MG63 (cell line): ENCODE data around the gene FNBP1. TPM values are rescaled to one million over a fixed set of nuclear protein-coding genes. Genes with fewer than 3 reads are reported as not detected.
"Not testable (repeated sequence)": the region's sequence is repeated elsewhere in the genome, so short reads cannot be mapped to it uniquely, and the experiment has no call there.

Source experiments
- DNase-seq: peaks from one replicate; pipeline ENCODE4 v3.0.0-alpha.2; 2020
- H3K27me3 ChIP-seq: fragments of 250-450 bp; sonication (Bioruptor Pico); 2 replicates; pipeline ENCODE4 v1.5.1; 2020; ENCODE audit warnings: mild to moderate bottlenecking, moderate library complexity
- H3K36me3 ChIP-seq: fragments of 250-450 bp; sonication (Bioruptor Pico); 2 replicates; pipeline ENCODE4 v1.5.1; 2020; ENCODE audit warnings: mild to moderate bottlenecking, moderate library complexity
- H3K4me3 ChIP-seq: fragments of 250-450 bp; sonication (Bioruptor Pico); 2 replicates; pipeline ENCODE4 v1.5.1; 2020; ENCODE audit warnings: mild to moderate bottlenecking, moderate library complexity
- H3K9me3 ChIP-seq: fragments of 250-450 bp; sonication (Bioruptor Pico); 2 replicates; pipeline ENCODE4 v1.5.1; 2020; ENCODE audit warnings: mild to moderate bottlenecking, moderate library complexity
- total RNA-seq: library from RNA; depleted of rRNA; stranded (reverse); fragments of >200 nt; shearing (Covaris generic); gene quantifications from 2 replicates; pipeline ENCODE4 v1.2.3, GENCODE V29; 2014; ENCODE audit warnings: low replicate concordance

Gene FNBP1
- total RNA-seq, 1 experiment from 2014 or later, result 28.1 TPM

DNA sequence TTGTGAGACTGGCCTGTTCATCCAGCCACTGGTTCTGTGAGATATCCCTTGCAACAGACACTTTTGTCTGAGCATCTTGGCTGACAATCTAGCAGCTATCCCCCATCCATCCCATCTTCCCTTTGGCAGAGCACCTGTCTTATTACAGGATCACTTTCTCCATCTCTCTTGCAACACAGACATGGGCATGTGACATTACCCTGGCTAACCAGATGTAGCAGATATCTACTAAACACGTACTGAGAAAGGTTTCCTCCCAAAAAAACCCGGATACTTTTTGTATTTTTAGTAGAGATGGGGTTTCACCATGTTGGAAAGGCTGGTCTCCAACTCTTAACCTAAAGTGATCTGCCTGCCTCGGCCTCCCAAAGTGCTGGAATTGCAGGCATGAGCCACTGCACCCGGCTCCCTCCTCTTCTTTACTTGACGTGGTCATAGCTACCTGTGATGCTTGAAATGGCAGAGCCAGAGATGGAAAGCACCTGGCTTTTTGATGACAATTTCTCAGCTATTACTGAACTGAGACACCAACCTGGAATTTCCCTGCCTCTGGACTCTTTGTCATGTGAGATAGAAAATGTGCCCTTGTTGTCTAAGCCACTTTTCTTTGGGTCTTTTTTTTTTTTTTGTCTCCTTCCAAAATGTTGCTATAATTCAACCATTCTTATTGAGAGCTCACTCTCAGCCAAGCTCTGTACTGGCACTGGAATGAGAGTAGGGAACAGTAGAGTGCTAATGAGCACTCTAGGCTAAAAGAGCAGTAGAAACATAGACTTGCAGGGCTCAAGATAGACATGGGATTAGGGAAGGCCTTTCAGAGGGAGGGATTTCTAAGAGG is 32.6 kb downstream of the FNBP1 start:
- H3K4me3 ChIP-seq, result no peak overlapping the region
- H3K36me3 ChIP-seq, result no peaks in the 10 kb centered on the region; the same call in 1 of the 2 replicates
- no peak for DNase-seq
- H3K27me3 ChIP-seq, result no peaks in the 10 kb centered on the region
- peaks cover 8% of the 10 kb centered on the region for H3K9me3 ChIP-seq

DNA sequence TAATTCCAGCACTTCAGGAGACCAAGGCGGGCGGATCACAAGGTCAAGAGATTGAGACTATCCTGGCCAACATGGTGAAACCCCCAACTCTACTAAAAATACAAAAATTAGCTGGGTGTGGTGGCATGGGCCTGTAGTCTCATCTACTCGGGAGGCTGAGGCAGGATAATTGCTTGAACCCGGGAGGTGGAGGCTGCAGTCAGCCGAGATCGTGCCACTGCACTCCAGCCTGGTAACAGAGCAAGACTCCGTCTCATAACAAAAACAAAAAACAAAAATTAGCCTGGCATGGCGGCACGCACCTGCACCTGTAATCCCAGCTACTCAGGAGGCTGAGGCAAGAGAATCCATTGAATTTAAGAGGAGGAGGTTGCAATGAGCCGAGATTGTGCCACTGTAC is 33.4 kb downstream of the FNBP1 start:
- H3K36me3 ChIP-seq, H3K27me3 ChIP-seq, DNase-seq, H3K4me3 ChIP-seq, H3K9me3 ChIP-seq: not testable (repeated sequence)

DNA sequence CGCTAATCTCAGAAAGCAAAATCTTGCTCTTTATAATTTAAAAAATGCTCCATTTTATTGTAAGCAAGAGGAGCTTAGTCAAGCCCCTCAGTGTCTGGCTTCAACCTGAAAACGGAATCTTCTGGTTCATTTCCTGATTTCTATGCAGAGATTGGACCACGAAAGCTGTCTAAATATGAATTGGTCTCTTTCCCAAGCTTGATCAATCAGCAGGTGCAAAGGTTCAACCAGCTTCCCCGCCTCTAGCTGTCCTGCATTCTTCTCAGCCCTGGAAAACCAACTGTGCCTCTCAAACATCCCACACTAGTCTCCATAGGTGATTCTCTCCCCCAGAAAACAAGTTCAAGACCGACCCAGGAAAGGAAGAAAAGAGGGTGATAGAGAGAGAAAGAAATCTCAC is 34.5 kb downstream of the FNBP1 start:
- no peak overlapping the region for H3K4me3 ChIP-seq
- no peaks in the 10 kb centered on the region for H3K27me3 ChIP-seq
- H3K36me3 ChIP-seq, result no peaks in the 10 kb centered on the region; the same call in 1 of the 2 replicates
- DNase-seq, result no peak
- H3K9me3 ChIP-seq, result peaks cover 8% of the 10 kb centered on the region

GRCh38 chr9:130006952-130007351 is 36.0 kb downstream of the FNBP1 start:
- not testable (repeated sequence) for DNase-seq, H3K36me3 ChIP-seq, H3K4me3 ChIP-seq, H3K27me3 ChIP-seq, H3K9me3 ChIP-seq

GRCh38 chr9:130003943-130004552 is 38.9 kb downstream of the FNBP1 start:
- Histone ChIP-seq H3K4me3 (no peak overlapping the region), H3K27me3 (no peaks in the 10 kb centered on the region), H3K36me3 (no peaks in the 10 kb centered on the region), H3K9me3 (no peaks in the 10 kb centered on the region)
- DNase-seq, result no peak

DNA sequence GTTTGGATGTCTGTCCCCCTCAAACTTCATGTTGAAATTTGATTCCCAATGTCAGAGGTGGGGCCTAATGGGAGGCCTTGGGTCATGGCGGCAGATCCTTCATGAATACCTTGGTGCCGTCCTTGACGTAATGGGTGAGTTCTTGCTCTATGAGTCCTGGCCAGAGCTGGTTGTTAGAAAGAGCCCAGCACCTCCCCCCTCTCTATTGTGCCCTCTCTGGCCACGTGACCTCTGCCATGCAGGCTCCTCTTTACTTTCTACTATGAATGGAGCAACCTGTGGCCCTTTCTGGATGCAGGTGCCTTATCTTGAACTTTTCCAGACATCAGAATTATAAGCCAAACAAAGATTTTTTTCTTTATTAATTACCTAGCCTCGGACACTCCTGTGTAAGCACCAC is 40.7 kb downstream of the FNBP1 start:
- H3K27me3 ChIP-seq, result no peaks in the 10 kb centered on the region
- DNase-seq, result no peak
- no peaks in the 10 kb centered on the region for H3K36me3 ChIP-seq
- no peak overlapping the region for H3K4me3 ChIP-seq
- H3K9me3 ChIP-seq, result no peaks in the 10 kb centered on the region

DNA sequence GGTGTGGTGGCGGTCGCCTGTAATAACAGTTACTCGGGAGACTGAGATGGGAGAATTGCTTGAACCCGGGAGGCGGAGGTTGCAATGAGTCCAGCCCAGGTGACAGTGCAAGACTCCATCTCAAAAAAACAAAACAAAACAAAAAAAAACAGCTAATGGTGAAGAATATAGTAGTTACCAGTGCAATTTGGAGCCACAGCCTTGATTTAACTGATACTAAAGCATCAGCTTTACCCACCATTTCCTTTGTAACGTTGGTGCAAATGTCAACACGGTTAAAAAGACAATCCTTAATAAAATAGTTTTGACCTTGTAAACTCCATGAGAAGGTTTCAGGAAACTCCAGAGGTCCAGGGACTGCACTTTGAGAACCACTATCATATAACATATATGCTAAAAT is 41.8 kb downstream of the FNBP1 start:
- Histone ChIP-seq H3K36me3 (no peaks in the 10 kb centered on the region), H3K4me3 (no peak overlapping the region), H3K9me3 (no peaks in the 10 kb centered on the region), H3K27me3 (no peaks in the 10 kb centered on the region)
- no peak for DNase-seq

GRCh38 chr9:129999141-129999510 is 43.9 kb downstream of the FNBP1 start:
- no peak overlapping the region for H3K4me3 ChIP-seq
- peaks cover under 1% of the 10 kb centered on the region; the same call in 1 of the 2 replicates for H3K36me3 ChIP-seq
- H3K9me3 ChIP-seq, result no peaks in the 10 kb centered on the region
- no peaks in the 10 kb centered on the region for H3K27me3 ChIP-seq
- DNase-seq, result no peak

DNA sequence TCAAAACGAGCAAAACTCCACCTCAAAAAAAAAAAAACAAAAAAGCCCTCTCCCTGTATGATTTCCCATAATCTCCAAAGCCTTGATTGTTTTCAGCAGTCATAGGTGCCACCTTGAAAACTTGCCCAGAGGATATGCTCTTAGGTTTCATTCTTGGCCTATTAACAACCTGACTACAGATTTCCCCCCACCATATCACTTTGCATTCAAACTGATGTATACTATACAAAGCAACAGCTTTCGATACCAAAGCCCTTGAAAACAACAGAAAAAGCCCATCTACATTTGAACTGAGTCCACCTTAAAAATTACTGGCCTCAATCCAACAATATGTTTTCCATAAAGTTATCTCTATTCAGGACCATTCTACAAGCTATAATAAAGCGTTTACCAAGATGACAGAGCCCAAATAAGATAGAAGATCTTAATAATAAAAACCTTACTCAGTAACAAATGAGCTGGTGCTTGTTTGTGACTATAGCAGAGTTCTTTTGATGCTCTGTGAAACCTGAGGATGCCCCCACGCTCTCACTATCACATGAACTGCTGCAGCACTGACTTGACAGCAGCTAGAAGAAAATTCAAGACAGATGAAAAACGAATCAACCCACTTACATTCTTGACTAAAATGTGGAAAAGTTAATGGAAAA is 44.4 kb downstream of the FNBP1 start:
- Histone ChIP-seq H3K27me3 (no peaks in the 10 kb centered on the region), H3K36me3 (peaks cover 3% of the 10 kb centered on the region; the same call in 1 of the 2 replicates), H3K4me3 (no peak overlapping the region), H3K9me3 (no peaks in the 10 kb centered on the region)
- no peak for DNase-seq

- H3K36me3 ChIP-seq, H3K4me3 ChIP-seq, H3K9me3 ChIP-seq, H3K27me3 ChIP-seq: not testable (repeated sequence)
- DNase-seq, result peak; percentile 44
Measured at GRCh38 chr9:129997706-129998105, 45.3 kb downstream of the FNBP1 start.

- no peaks in the 10 kb centered on the region for H3K9me3 ChIP-seq
- H3K27me3 ChIP-seq, result no peaks in the 10 kb centered on the region
- H3K4me3 ChIP-seq, result no peak overlapping the region
- peaks cover 5% of the 10 kb centered on the region; the same call in 1 of the 2 replicates for H3K36me3 ChIP-seq
- DNase-seq, result no peak
Measured at GRCh38 chr9:129996161-129996830, 46.7 kb downstream of the FNBP1 start.

- peaks cover 7% of the 10 kb centered on the region for H3K36me3 ChIP-seq
- no peak overlapping the region for H3K4me3 ChIP-seq
- H3K27me3 ChIP-seq, result no peaks in the 10 kb centered on the region
- no peaks in the 10 kb centered on the region for H3K9me3 ChIP-seq
- peak; percentile 72 for DNase-seq
Measured at GRCh38 chr9:129995409-129996160, 47.4 kb downstream of the FNBP1 start.

- no peaks in the 10 kb centered on the region for H3K9me3 ChIP-seq
- H3K4me3 ChIP-seq, result no peak overlapping the region
- no peaks in the 10 kb centered on the region for H3K27me3 ChIP-seq
- DNase-seq, result no peak
- H3K36me3 ChIP-seq, result peaks cover 9% of the 10 kb centered on the region
Measured at GRCh38 chr9:129994882-129995281, 48.1 kb downstream of the FNBP1 start.

DNA sequence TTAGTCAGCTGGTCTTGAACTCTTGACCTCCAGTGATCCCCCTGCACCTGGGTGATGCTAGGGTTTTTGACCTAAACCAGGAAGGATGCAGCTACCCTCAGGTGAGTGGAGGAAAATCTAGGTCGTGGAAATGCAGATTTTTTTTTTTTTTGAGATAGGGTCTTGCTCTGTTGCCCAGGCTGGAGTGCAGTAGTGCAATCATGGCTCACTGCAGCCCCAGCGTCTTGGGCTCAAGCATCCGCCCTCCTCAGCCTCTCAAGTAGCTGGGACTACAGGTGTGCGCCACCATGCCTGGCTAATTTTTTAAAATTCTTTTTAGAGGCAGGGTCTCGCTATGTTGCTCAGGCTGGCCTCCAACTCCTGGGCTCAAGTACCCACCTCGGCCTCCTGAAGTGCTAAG is 51.9 kb downstream of the FNBP1 start:
- not testable (repeated sequence) for H3K27me3 ChIP-seq, H3K9me3 ChIP-seq, DNase-seq, H3K4me3 ChIP-seq
- peaks cover 11% of the 10 kb centered on the region for H3K36me3 ChIP-seq

DNA sequence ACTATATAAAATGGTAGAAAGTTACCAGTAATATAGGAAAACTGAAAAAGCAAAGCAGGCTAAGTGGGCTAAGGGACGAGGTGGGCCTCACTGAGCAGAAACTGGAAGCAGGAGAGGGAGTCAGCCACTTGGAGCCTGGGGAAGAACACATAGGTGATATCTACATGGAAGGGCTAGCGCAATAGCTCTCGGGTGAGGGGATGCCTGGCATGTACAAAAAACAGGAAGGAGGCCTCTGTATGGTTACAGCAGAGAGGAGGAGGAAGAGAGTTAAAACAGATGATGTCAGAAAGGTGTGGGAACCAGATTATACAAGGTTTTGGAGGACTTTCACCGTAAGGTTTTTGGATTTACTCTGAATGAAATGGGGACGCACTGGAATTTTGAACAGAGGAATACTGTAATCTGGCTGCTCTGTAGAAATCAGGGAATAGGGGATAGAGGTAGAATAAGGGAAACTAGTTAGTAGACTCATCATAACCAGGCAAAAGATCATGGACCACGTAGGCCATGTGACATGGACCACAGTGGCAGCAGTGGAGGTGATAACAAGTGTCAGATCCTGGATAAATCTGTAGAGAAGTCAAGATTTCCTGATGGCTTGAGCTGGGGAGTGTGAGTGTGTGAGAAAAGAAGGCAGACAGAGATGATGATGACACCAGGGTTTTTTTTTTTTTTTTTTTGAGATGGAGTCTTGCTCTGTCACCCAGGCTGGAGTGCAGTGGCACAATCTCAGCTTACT is 52.5 kb downstream of the FNBP1 start:
- H3K9me3 ChIP-seq, result no peaks in the 10 kb centered on the region
- DNase-seq, result no peak
- no peaks in the 10 kb centered on the region for H3K27me3 ChIP-seq
- H3K4me3 ChIP-seq, result no peak overlapping the region
- peaks cover 12% of the 10 kb centered on the region for H3K36me3 ChIP-seq

GRCh38 chr9:129989740-129990139 is 53.2 kb downstream of the FNBP1 start:
- H3K36me3 ChIP-seq, result peaks cover 17% of the 10 kb centered on the region

More at GRCh38 chr9:129989740-129990139, 53.2 kb downstream of the FNBP1 start:
- Histone ChIP-seq H3K27me3 (no peaks in the 10 kb centered on the region), H3K4me3 (no peak overlapping the region), H3K9me3 (no peaks in the 10 kb centered on the region)
- peak; percentile 77 for DNase-seq
